Measurements from ENCODE around the gene VOPP1. TPM values are rescaled to one million over a fixed set of nuclear protein-coding genes. Genes with fewer than 3 reads are reported as not detected.

Gene VOPP1
- total and polyA plus RNA-seq, 2 donors (not counting 1 experiment from before 2014, with no cell fraction given): 52.1 to 70.7 TPM

- peak in 1 of 2 donors; percentile 18 for DNase-seq (ENCODE audit: low read depth in 2 of 2)
- no peaks in the 10 kb centered on the region for H3K27me3 ChIP-seq (ENCODE audit: control insufficient read depth, insufficient read depth, low read length)
- H3K4me3 ChIP-seq (replicated peaks in 1 of 4; ENCODE audit: control extremely low read depth in 1 of 4, insufficient read depth in 1 of 4, low read depth in 3 of 4, low read length in 4 of 4): no peak overlapping the region
- H3K4me2 ChIP-seq (ENCODE audit: extremely low read depth, insufficient read depth, low read length): no peak overlapping the region
- H2AFZ ChIP-seq (ENCODE audit: low read length): no peak overlapping the region
- TF ChIP-seq EZH2 (IDR thresholded peaks at IDR 0.05; ENCODE audit: low read length, missing control alignments) (no peak), CTCF (conservative IDR thresholded peaks at IDR 0.05 in 1 of 2, IDR thresholded peaks at IDR 0.05 in 1 of 2; ENCODE audit: low read depth in 1 of 2, low read length in 2 of 2) (no peak)
- peaks cover 84% of the 10 kb centered on the region for H3K79me2 ChIP-seq (ENCODE audit: control insufficient read depth, insufficient read depth, low read length)
- H3K4me1 ChIP-seq (ENCODE audit: control insufficient read depth, extremely low read depth, insufficient read depth, low read length): peaks cover 6% of the 10 kb centered on the region
- no peaks in the 10 kb centered on the region for H3K36me3 ChIP-seq (ENCODE audit: control insufficient read depth, insufficient read depth, low read length)
- H3K27ac ChIP-seq (ENCODE audit: insufficient read depth, low read length): no peak overlapping the region
- H3K9ac ChIP-seq (ENCODE audit: insufficient read depth, low read length): no peak overlapping the region
- no peaks in the 10 kb centered on the region for H3K9me3 ChIP-seq (ENCODE audit: control insufficient read depth, insufficient read depth, low read depth, low read length)
- H4K20me1 ChIP-seq (ENCODE audit: control insufficient read depth, extremely low read depth, insufficient read depth, low read length): peaks cover 1% of the 10 kb centered on the region
Measured at GRCh38 chr7:55565681-55566080, 6.6 kb downstream of the VOPP1 start.

- Histone ChIP-seq H3K36me3 (ENCODE audit: control insufficient read depth, insufficient read depth, low read length) (no peaks in the 10 kb centered on the region), H3K4me1 (ENCODE audit: control insufficient read depth, extremely low read depth, insufficient read depth, low read length) (no peaks in the 10 kb centered on the region), H3K27ac (ENCODE audit: insufficient read depth, low read length) (no peak overlapping the region), H3K9ac (ENCODE audit: insufficient read depth, low read length) (no peak overlapping the region), H3K9me3 (ENCODE audit: control insufficient read depth, insufficient read depth, low read depth, low read length) (no peaks in the 10 kb centered on the region), H3K4me3 (replicated peaks in 1 of 4; ENCODE audit: control extremely low read depth in 1 of 4, insufficient read depth in 1 of 4, low read depth in 3 of 4, low read length in 4 of 4) (no peak overlapping the region), H3K79me2 (ENCODE audit: control insufficient read depth, insufficient read depth, low read length) (peaks cover 80% of the 10 kb centered on the region), H2AFZ (ENCODE audit: low read length) (no peak overlapping the region), H3K4me2 (ENCODE audit: extremely low read depth, insufficient read depth, low read length) (no peak overlapping the region), H3K27me3 (ENCODE audit: control insufficient read depth, insufficient read depth, low read length) (no peaks in the 10 kb centered on the region), H4K20me1 (ENCODE audit: control insufficient read depth, extremely low read depth, insufficient read depth, low read length) (peaks cover 1% of the 10 kb centered on the region)
- DNase-seq (ENCODE audit: low read depth in 2 of 2): no peak
- no peak for TF ChIP-seq CTCF (conservative IDR thresholded peaks at IDR 0.05 in 1 of 2, IDR thresholded peaks at IDR 0.05 in 1 of 2; ENCODE audit: low read depth in 1 of 2, low read length in 2 of 2)
- no peak for TF ChIP-seq EZH2 (IDR thresholded peaks at IDR 0.05; ENCODE audit: low read length, missing control alignments)
Measured at GRCh38 chr7:55563596-55564325, 8.5 kb downstream of the VOPP1 start.

- no peak for TF ChIP-seq EZH2 (IDR thresholded peaks at IDR 0.05; ENCODE audit: low read length, missing control alignments)
- Histone ChIP-seq H3K9me3 (ENCODE audit: control insufficient read depth, insufficient read depth, low read depth, low read length) (no peaks in the 10 kb centered on the region), H2AFZ (ENCODE audit: low read length) (no peak overlapping the region), H3K9ac (ENCODE audit: insufficient read depth, low read length) (no peak overlapping the region), H3K36me3 (ENCODE audit: control insufficient read depth, insufficient read depth, low read length) (no peaks in the 10 kb centered on the region), H3K79me2 (ENCODE audit: control insufficient read depth, insufficient read depth, low read length) (peaks cover 81% of the 10 kb centered on the region), H3K27ac (ENCODE audit: insufficient read depth, low read length) (no peak overlapping the region), H4K20me1 (ENCODE audit: control insufficient read depth, extremely low read depth, insufficient read depth, low read length) (peaks cover 4% of the 10 kb centered on the region), H3K4me3 (replicated peaks in 1 of 4; ENCODE audit: control extremely low read depth in 1 of 4, insufficient read depth in 1 of 4, low read depth in 3 of 4, low read length in 4 of 4) (no peak overlapping the region), H3K4me2 (ENCODE audit: extremely low read depth, insufficient read depth, low read length) (no peak overlapping the region), H3K27me3 (ENCODE audit: control insufficient read depth, insufficient read depth, low read length) (no peaks in the 10 kb centered on the region), H3K4me1 (ENCODE audit: control insufficient read depth, extremely low read depth, insufficient read depth, low read length) (peaks cover 2% of the 10 kb centered on the region)
- no peak for DNase-seq (ENCODE audit: low read depth in 2 of 2)
Measured at GRCh38 chr7:55561690-55562089, 10.6 kb downstream of the VOPP1 start.
